Chondrocyte (in vitro differentiated cells): ENCODE data around the gene TNPO1. TPM values are rescaled to one million over a fixed set of nuclear protein-coding genes. Genes with fewer than 3 reads are reported as not detected.

ENCODE experiments used
- DNase-seq: peaks from one replicate; pipeline ENCODE4 v3.0.0; 2021; ENCODE audit warnings: mixed read lengths, low spot score
- H3K27ac Mint-ChIP-seq: one replicate; pipeline ENCODE4 v1.8.0; 2021; ENCODE audit warnings: mild to moderate bottlenecking, moderate library complexity, mixed read lengths; ENCODE audit not compliant: unreplicated experiment
- H3K27me3 Mint-ChIP-seq: 2 replicates; pipeline ENCODE4 v1.8.0; 2021; ENCODE audit warnings: low read depth, mixed read lengths
- H3K36me3 Mint-ChIP-seq: 2 replicates; pipeline ENCODE4 v1.8.0; 2021; ENCODE audit warnings: low read depth, mixed read lengths
- H3K4me1 Mint-ChIP-seq: 2 replicates; pipeline ENCODE4 v1.8.0; 2021; ENCODE audit warnings: low read depth, mild to moderate bottlenecking, mixed read lengths
- H3K4me3 Mint-ChIP-seq: one replicate; pipeline ENCODE4 v1.8.0; 2021; ENCODE audit warnings: mild to moderate bottlenecking, moderate library complexity, mixed read lengths; ENCODE audit not compliant: unreplicated experiment
- H3K9me3 Mint-ChIP-seq: 2 replicates; pipeline ENCODE4 v1.8.0; 2021; ENCODE audit warnings: low read depth, mixed read lengths
- CTCF ChIP-seq: fragments of 200-600 bp; sonication (generic); IDR thresholded peaks from 2 replicates; pipeline ENCODE4 v1.5.0; 2021; ENCODE audit warnings: antibody characterized with exemption, mild to moderate bottlenecking, moderate library complexity
- total RNA-seq: library from RNA; stranded (reverse); gene quantifications from 3 replicates; pipeline ENCODE4 v1.2.1, GENCODE V29; 2021

The TNPO1 gene
- total RNA-seq, 1 donor from 2014 or later = 132 TPM

- TF ChIP-seq CTCF = no peak
- Mint-ChIP-seq H3K9me3 (peaks cover 24% of the 10 kb centered on the region), H3K4me1 (no peaks in the 10 kb centered on the region), H3K4me3 (no peak overlapping the region), H3K36me3 (peaks cover 18% of the 10 kb centered on the region), H3K27me3 (no peaks in the 10 kb centered on the region), H3K27ac (no peak overlapping the region)
- no peak for DNase-seq
These were observed 33.1 kb upstream of the TNPO1 start for GRCh38 chr5:72783354-72783753.

- H3K4me1 Mint-ChIP-seq = peaks cover 3% of the 10 kb centered on the region
- peaks cover 13% of the 10 kb centered on the region for H3K36me3 Mint-ChIP-seq
- H3K27ac Mint-ChIP-seq = no peak overlapping the region
- H3K9me3 Mint-ChIP-seq = peaks cover 18% of the 10 kb centered on the region
- H3K4me3 Mint-ChIP-seq = no peak overlapping the region
- no peak for DNase-seq
- H3K27me3 Mint-ChIP-seq = no peaks in the 10 kb centered on the region
- TF ChIP-seq CTCF = no peak
These were observed 32.3 kb upstream of the TNPO1 start for GRCh38 chr5:72784129-72784528.

- DNase-seq = no peak
- Mint-ChIP-seq H3K36me3 (peaks cover 2% of the 10 kb centered on the region), H3K27me3 (no peaks in the 10 kb centered on the region), H3K4me1 (peaks cover 3% of the 10 kb centered on the region), H3K9me3 (peaks cover 4% of the 10 kb centered on the region), H3K27ac (no peak overlapping the region), H3K4me3 (no peak overlapping the region)
- no peak for TF ChIP-seq CTCF
These were observed 30.7 kb upstream of the TNPO1 start for GRCh38 chr5:72785801-72786200.

- Mint-ChIP-seq H3K27me3 (no peaks in the 10 kb centered on the region), H3K4me1 (peaks cover 3% of the 10 kb centered on the region), H3K36me3 (no peaks in the 10 kb centered on the region), H3K4me3 (no peak overlapping the region), H3K9me3 (no peaks in the 10 kb centered on the region), H3K27ac (no peak overlapping the region)
- DNase-seq = no peak
- no peak for TF ChIP-seq CTCF
These were observed 29.8 kb upstream of the TNPO1 start for GRCh38 chr5:72786676-72787075.

GRCh38 chr5:72788866-72789505, 27.5 kb upstream of the TNPO1 start:
- H3K27me3 Mint-ChIP-seq = no peaks in the 10 kb centered on the region
- no peak overlapping the region for H3K27ac Mint-ChIP-seq
- DNase-seq = no peak
- no peak for TF ChIP-seq CTCF
- H3K4me1 Mint-ChIP-seq = peaks cover 3% of the 10 kb centered on the region
- H3K9me3 Mint-ChIP-seq = no peaks in the 10 kb centered on the region
- no peak overlapping the region for H3K4me3 Mint-ChIP-seq
- H3K36me3 Mint-ChIP-seq = no peaks in the 10 kb centered on the region
